GM19395 (cell line): Measurements from ENCODE around the gene HLA-E.
"Not testable (repeated sequence)": the region's sequence is repeated elsewhere in the genome, so short reads cannot be mapped to it uniquely, and the experiment has no call there.

ENCODE experiments used
- ATAC-seq: cut with Tn5 transposase; IDR thresholded peaks from one replicate; pipeline ENCODE4 v1.9.1; 2021; ENCODE audit warnings: mild to moderate bottlenecking, moderate library complexity; ENCODE audit not compliant: unreplicated experiment

The HLA-E gene

DNA sequence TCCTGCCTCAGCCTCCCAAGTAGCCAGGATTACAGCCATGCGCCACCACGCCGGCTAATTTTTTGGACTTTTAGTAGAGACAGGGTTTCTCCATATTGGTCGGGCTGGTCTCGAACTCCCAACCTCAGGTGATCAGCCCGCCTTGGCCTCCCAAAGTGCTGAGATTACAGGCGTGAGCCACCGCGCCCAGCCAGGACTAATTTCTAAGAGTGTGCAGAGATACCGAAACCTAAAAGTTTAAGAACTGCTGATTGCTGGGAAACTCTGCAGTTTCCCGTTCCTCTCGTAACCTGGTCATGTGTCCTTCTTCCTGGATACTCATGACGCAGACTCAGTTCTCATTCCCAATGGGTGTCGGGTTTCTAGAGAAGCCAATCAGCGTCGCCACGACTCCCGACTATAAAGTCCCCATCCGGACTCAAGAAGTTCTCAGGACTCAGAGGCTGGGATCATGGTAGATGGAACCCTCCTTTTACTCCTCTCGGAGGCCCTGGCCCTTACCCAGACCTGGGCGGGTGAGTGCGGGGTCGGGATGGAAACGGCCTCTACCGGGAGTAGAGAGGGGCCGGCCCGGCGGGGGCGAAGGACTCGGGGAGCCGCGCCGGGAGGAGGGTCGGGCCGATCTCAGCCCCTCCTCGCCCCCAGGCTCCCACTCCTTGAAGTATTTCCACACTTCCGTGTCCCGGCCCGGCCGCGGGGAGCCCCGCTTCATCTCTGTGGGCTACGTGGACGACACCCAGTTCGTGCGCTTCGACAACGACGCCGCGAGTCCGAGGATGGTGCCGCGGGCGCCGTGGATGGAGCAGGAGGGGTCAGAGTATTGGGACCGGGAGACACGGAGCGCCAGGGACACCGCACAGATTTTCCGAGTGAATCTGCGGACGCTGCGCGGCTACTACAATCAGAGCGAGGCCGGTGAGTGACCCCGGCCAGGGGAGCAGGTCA lies at the start of gene HLA-E:
Gene HLA-E (plus strand): TSS at position 429 of the 945 bp plus-strand sequence. CDS start 23 bp downstream, at position 452.
- peak; percentile 85 for ATAC-seq

DNA sequence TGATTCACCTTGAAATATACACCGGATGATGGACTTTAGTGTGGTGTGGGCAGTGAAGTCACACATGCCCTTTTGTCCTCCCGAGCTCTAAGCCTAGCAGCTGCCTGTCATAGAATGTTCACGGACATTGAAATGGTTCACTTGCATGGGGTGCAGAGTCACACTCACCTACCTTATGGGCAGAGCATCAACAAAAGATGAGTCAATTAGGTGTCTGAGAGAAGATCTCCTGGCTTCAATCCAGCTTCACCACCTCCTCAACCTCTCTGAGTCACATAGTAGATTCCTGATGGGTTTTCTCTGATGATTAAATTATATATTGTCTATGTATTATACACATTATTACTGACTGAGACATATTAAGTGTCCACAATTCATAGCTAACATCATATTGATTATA lies 48.1 kb upstream of the HLA-E start:
- ATAC-seq = no peak

DNA sequence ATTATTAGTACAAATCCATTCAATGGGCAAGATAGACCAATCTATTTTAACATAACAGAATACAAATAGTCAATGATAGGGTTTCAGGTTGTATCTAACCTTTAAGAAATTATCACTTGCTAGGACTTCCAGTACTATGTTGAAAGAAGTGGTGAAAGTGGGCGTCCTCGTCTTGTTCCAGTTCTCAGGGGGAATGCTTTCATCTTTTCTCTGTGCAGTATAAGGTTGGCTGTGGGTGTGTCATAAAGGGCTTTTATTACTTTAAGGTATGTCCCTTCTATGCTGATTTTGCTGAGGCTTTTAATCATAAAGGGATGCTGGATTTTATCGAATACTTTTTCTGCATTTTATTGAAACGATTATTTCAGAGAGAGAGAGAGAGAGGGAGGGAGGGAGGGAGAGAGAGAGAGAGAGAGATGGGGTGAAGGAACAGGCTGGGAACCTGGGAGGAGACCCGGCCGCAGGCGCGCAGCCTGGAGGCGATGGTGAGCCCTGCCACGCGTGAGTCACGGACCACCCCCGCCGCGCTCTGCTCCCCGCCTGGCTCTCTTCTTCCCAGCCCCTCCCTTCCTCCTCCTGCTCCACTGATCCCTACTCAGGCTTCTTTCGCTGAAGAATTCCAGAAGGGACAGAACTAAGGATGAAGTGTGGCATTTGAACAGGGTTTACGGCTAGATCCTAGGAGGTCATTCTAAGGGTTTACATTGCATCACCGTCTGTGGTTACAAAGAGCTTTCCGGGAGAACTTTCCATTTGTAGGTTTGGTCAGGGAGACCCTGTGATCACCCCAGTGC lies 45.5 kb upstream of the HLA-E start:
- ATAC-seq = no peak

DNA sequence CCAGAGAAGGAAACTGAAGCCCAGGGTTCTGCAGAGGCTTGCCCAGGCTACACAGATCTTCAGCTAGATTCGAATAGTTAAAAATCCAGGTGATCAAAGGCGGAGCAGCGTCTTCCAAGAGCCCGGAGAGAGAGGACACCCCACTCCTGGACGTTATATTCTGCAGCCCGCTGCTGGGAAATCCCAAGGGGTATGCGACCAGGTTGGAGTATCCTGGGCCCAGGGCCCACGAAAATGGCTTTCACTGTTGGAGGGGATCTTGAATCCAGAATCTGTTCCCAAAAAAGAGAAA lies 44.9 kb upstream of the HLA-E start:
- no peak for ATAC-seq

DNA sequence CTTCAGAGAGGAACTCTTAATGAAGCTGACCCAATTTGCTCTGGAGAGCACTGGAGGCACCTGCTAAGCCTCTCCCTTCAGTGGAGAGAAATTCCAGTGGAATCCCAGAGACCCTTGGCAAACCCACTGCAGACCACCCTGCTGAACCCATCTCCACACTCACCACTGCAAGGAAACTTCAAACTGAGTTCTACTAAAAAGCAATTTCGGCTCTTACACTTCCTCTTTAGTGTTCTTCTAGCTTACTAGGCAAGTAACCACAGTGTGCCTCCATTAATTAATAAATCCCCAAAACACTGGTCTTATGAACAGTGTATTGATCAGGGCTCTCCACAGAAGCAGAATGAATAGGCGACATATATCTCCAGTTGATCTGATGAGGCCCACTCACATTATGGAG lies 43.0 kb upstream of the HLA-E start:
- ATAC-seq = no peak

DNA sequence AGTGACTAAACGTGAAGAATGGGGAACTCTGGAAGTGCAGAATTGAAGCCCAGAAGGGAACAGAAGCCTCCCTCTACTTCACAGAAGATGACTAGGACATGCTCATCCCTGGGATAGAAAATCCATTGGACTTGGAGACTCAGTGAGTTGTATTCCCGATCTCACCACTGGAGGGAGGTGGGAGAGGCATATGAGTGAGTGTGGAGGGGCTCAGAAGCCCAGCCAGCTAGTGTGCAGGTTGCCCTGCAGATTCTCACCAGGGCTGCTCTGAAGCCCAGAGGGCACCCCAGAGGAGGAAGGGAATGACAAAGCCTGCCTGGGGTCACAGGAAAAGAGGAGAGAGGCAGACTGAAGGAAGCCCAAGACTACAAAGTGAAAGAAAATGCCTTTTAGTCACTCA lies 42.1 kb upstream of the HLA-E start:
- no peak for ATAC-seq

DNA sequence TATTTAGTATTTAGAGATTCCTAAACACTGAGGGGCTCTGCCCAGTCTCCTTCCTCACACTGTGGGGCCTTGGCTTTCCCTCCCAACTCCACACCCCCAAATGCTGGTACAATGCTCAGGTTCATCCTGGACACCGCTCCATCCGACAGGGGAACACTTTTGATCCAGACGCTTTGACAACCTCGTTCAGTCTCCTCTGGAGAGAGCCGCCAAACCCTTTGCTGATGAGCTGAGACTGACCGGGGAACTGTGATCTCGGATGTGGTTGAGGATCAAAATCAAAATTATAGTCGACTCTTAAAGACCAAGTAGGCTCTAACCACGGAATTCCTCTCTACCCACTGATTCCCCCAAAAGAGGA lies 38.8 kb upstream of the HLA-E start:
- no peak for ATAC-seq

DNA sequence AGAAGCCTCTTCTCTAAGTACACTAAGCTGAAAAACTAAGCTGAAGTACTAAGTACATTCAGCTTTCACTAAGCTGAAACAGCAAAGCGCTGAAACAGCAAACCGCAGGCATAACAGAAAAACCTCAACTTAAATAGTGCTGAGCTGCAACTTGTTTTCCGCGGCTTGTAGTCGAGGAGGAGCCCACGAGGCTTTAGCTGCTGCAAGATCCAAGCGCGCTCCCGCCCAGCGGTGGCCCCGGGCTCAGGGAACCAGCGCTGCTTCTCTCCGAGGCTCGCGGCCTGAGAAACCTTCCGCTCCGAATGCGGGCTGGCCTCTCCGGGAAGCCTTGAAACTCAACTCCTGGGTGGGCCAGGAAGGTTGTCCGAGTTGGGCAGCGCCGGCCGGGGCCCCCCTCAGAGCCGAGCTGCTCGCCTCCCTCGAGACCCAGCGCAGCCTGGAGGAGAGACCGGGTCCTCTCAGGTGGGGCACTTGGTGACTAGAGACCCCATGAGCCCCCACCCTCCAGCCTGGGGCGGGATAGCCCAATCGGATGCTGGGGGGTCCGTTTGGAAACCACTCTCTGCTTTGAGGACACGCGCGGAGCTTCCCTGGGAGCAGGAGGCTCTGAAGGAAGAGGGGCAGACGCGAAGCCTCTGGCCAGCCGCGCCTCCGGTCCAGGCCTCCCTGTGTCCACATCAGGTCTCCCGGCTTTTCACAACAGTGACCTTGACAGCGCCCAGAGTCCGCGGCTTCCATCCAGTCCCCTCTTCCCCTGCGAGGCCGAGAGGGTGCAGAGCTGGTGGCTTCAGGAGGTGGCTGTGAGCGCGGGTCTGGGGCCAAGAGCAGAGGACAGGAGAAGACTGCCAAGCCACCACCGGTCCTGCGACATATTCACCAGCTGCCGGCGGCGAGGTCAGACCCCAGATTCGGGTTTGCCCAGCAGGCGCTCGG lies 38.1 kb upstream of the HLA-E start:
- no peak for ATAC-seq

DNA sequence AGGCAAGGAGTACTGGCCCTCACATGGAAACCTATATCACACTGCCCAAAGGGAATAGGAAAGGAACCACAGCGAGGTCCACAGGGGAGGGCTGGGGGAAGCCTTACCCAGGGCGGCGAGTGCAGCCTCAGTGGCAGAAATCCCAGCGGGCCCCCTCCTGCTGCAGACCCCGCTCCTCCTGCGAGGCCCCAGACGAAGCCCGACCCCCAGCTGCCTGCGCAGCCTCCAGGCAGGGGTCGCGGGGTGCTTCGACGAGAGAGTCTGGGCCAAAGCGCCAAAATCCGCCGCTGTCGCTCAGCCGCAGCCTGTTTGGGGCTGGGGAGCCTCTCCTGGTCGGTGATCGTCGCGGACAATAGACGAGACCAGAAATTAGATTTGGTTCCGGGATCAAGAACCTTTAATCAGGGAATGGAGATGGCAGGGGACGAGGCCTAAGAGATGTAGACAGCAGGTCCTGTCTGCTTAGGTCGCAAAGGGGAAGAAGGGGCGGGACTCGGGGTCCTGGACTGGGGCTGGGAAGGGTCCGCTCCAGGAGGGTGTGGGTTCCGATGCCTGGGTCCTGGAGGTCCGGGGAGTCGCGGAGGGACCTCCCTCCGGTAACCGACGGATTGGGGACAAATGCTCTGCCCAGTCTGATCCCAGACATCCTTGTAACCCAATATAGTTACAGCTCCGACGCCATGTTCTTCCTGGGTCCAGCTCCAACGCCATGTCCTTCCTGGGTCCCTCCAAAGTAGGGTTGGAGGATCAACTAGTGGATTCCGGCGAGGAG lies 36.4 kb upstream of the HLA-E start:
- no peak for ATAC-seq

DNA sequence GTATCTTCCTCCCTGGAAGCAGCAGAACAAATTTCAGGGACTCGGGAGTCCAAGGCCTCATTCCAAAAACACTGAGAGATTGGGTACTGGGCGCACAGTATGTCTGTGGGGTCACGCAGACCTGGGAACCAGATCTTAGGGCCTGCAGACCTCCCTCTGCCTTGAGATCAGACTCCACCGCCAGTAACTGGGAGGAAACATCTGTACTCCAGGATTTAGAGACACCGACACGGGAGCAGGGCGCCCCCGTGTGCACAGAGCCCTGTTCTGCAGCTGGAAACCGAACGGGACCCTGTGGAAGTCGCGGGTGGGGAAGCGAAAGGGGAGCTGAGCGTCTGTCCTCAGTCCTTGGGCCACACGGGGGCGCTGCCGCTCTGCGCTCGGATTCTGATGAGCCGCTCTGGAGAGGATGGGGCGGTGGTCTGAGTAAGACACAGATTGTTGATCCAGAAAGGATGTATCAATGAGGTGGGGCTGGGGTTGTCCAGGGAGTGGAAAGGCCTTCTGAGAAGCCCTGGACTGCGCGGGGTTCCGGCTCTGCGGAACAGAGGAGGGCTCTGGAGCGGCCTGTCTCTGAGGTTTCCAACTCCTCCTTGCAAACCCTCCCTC lies 35.7 kb upstream of the HLA-E start:
- ATAC-seq = no peak

DNA sequence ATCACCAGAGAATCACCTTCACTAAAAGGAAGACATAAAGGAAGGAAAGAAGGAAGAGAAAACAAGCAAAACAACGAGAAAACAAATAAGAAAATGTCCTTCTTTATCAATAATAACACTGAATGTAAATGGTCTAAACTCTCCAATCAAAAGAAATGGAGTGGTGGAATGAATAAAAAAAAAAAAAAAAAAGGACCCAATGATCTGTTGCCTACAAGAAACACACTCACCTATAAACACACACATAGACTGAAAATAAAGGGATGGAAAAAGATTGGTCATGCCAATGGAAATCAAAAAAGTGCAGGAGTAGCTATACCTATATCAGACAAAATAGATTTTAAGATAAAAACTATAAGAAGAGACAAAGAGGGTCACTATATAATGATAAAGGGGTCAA lies 30.2 kb upstream of the HLA-E start:
- no peak for ATAC-seq

DNA sequence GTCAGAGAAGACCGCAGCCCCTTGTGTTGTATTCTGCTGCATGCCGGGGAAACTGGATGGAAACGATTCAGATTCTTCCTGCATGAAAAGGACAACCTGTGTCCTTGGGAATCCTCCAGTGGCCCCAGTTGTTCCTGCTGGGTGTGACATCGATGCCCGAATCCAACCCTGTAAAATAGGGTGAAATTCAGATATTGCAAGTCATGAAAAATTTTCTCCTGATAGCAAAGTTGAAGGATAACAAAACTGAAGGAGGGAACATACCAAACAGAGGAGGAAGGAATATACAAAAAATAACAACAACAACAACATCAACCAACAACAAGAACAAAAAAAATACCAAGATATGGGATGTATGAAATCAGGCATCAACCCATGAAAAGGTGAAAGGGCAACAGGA lies 28.3 kb upstream of the HLA-E start:
- no peak for ATAC-seq

DNA sequence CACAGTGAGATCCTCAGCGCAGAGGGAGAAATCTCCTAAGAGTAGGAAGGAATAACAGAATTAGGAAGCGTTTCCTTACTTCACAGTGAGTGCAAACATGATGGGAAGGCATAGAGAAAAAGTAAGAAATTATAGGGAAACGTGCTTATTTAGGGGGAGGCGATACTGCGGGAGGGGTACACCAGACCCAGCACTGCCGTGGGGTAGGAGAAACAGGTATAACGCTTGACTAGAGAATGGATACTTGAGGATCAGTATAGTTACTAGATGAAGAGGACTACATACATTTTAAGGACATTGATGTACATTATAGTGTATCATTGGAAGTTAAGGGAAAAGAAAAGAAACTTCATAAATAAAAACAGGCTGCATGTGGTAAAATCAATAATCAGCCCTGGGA lies 26.8 kb upstream of the HLA-E start:
- ATAC-seq = no peak

DNA sequence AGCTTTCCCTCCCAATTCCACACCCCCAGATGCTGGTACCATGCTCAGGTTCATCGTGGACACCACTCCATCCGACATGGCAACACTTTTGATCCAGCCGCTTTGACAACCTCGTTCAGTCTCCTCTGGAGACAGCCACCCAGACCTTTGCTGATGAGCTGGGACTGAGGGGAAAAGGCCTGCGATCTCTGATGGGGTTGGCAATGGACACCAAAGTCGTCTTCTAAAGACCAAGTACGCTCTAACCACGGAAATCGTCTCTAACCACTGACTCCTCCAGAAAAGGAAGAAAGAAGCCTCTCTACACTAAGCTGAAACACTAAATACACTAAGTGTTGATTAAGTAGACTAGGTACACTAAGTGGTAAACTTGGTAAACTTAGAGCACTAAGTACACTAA lies 26.1 kb upstream of the HLA-E start:
- no peak for ATAC-seq

DNA sequence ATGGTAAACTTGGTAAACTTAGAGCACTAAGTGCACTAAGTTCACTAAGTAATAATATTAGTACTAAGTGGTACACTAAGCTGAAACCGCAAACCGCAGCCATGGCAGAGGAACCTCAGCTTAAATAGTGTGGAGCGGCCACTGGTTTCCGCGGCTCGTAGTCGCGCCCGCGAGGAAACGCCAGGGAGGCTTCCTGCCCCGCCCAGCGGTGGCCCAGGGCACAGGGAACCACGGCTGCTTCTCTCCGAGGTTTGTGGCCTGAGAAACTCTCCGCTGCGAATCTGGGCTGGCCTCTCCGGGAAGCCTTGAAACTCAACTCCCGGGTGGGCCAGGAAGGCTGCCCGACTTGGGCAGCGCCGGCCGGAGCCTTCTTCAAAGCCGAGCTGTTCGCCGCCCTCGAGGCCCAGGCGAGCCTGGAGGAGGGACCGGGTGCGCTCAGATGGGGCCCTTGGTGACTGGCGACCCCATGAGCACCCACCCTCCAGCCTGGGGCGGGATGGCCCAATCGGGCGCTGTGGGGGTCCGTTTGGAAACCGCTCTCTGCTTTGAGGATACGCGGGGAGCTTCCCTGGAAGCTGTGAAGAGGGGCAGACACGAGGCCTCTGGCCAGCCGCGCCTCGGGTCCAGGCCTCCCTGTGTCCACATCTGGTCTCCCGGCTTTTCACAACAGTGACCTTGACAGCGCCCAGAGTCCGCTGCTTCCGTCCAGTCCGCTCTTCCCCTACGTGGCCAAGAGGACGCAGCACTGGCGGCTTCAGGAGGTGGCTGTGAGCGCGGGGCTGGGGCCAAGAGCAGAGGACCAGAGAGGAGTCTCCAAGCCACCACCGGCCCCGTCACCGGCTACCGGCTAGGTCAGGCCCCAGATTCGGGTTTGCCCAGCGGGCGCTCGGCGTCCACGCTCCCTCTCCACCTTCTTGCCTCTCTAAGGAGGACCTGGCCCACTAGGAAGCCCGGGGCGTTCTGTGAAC lies 25.4 kb upstream of the HLA-E start:
- ATAC-seq = no peak

DNA sequence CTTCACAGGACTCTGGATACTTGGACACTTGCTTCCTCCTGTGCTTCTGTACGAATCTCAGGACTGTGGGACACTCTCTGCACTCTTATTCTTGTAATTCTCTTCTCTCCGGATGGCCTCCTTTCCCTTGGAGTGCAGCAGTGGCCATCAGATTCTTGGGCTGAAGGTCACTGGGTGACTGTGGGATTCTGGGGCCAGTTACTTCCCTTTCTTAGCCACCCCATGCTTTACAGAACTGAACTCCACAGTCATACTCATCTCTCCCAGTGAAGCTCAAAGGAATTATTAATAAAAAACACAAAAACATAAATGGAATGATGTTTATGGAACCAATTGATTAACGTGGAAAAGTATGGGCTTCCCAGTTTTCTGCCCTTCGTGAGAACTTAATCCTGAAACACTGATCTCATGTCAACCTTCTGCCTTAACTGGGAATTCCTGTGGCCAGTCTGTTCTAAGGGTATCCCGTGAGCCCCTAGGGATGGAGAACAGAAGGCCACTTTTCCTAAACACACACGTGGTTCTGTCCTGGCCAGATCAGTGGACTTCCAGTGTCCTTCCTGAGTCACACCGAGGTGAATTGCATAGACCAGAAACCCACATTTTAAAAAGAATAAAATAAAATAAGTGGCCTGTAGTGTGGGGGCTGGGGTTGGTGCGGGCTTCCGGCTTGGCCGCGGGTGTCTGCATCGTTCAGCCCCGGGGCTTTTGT lies 23.6 kb upstream of the HLA-E start:
- ATAC-seq = no peak

DNA sequence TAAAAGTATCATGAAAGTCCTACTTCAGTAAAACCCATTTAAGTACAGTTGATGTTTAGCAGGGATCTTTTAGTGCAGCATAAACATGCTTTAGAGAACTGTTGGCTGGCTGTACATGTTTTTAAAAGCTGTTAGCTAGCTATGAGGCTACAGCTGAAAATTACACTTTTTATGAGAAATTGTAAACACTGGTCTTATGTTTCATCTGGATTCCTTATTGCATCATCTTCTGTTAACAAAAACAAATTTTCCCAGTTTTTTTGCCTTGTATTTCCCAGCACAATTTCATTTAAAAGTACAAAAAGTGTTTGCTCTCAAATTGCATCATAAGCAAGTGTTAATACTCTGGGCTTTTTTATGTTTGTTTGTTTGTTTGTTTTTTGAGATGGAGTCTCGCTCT lies 18.3 kb upstream of the HLA-E start:
- ATAC-seq = no peak

DNA sequence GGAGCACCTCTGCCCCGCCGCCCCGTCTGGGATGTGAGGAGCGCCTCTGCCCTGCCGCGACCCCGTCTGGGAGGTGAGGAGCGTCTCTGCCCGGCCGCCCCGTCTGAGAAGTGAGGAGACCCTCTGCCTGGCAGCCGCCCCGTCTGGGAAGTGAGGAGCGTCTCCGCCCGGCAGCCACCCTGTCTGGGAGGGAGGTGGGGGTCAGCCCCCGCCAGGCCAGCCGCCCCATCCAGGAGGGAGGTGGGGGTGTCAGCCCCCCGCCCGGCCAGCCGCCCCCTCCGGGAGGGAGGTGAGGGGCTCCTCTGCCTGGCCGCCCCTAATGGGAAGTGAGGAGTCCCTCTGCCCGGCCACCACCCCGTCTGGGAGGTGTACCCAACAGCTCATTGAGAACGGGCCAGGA lies 14.2 kb upstream of the HLA-E start:
- ATAC-seq = not testable (repeated sequence)
